Thyroid gland (tissue), 4 donors: ENCODE results near the gene NGEF.

ENCODE experiments used
- CTCF ChIP-seq, 6 experiments: fragments of 200-600 bp in 3 of 6; fragments of 450-650 bp in 3 of 6; sonication (generic) in 3 of 6; IDR thresholded peaks; one replicate each; pipeline ENCODE4 v1.5.1; 2016 to 2019; ENCODE audit warnings: antibody characterized with exemption in 6 of 6, mild to moderate bottlenecking in 2 of 6, inconsistent platforms in 1 of 6, moderate library complexity in 1 of 6
- POLR2A ChIP-seq, 2 donors: fragments of 450-650 bp; IDR thresholded peaks; one replicate each; pipeline ENCODE4 v1.6.1; 2017; ENCODE audit warnings: antibody characterized with exemption in 2 of 2, mild to moderate bottlenecking in 2 of 2, moderate library complexity in 1 of 2

DNA sequence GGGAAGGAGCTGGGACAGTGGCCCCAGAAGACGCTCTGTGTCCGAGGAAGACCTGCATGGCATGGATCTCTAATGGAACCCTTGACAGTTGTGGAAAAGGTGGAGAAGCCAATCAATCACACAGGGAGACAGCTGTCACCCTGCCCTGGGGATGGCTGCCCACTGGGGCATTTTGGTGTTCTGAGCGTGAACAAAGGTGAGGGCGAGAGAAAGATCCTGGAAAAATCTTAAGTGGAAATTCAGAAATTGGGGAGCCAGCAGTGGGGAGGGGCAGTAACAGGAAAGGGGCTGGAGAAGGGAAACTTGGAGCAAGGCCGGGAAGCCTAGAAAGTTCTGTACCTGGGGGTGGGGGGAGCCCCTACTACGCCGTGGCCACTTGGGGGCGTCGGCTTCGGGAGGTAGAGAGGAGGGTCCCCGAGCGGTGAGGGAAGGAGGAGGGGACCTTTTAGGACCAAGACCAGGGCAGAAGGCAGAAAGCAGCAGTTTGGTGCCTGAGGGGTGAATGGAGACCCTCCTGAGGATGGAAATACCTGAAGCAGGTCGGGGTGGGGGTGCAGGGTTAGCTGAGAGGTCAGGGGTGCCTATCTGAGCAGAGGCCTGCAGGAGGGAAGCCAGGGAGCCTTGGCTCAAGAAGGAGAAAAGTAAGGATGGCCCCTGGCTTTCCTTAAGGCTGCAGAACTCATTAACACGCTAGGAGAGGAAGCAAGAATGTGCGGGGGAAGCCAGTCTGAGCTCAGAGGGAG lies 30.0 kb downstream of the NGEF start:
- TF ChIP-seq CTCF (IDR thresholded peaks at IDR 0.05) (no peak), POLR2A (IDR thresholded peaks at IDR 0.05) (no peak)
